ENCODE measurements around the gene CYB5R3.

Gene CYB5R3

DNA sequence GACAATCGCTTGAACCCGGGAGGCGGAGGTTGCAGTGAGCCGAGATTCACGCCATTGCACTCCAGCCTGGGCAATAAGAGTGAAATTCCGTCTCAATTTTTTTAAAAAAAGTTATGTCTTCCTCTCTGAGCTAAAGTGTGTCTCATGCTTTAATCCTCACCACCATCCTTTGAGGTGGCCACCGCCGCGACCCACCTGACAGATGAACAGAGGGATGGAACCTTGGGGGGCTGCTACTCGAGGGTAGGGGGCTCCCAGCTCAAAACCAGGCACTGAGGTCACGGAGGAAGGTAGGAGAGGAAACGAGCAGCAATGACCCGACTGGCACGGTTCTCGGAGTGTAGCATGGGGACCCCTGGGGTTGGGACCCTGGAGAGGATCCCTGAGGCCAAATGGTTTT is 23.8 kb downstream of the CYB5R3 start:
- H3K4me3 ChIP-seq (ENCODE audit: low read depth, low read length), result no peak overlapping the region
- TF ChIP-seq, protein P1, sequence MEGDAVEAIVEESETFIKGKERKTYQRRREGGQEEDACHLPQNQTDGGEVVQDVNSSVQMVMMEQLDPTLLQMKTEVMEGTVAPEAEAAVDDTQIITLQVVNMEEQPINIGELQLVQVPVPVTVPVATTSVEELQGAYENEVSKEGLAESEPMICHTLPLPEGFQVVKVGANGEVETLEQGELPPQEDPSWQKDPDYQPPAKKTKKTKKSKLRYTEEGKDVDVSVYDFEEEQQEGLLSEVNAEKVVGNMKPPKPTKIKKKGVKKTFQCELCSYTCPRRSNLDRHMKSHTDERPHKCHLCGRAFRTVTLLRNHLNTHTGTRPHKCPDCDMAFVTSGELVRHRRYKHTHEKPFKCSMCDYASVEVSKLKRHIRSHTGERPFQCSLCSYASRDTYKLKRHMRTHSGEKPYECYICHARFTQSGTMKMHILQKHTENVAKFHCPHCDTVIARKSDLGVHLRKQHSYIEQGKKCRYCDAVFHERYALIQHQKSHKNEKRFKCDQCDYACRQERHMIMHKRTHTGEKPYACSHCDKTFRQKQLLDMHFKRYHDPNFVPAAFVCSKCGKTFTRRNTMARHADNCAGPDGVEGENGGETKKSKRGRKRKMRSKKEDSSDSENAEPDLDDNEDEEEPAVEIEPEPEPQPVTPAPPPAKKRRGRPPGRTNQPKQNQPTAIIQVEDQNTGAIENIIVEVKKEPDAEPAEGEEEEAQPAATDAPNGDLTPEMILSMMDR (IDR thresholded peaks at IDR 0.05; ENCODE audit: borderline replicate concordance, insufficient read depth, low read depth, low read length), result no peak

DNA sequence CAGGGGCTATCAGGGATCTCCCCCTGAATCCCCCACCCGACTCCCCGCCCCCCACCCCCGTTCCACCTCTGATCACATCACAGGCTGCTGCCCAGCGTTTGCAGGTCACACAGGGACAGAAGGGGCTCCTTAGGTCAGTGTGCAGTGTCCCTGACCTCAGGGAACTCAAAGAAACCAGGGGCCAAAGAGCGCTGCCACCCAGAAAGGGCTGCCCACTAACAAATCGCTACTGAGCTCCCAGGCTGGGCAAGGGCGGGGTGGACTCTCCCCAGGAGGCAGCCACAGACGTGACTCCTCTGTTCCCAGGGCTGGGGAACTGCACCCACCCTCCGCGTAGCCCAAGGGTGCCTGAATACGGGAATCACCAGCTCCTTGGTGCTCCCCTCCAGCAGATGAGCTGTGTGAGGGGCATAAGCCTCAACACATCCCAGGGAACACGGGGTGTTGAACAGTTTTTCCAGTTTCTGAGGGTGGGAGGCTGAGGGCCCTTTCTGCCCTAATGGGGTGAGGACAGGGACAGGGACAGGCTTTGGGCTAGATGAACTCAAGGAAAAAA is 24.6 kb downstream of the CYB5R3 start:
- no peak overlapping the region for H3K4me3 ChIP-seq (ENCODE audit: low read depth, low read length)
- TF ChIP-seq, protein P1 (IDR thresholded peaks at IDR 0.05; ENCODE audit: borderline replicate concordance, insufficient read depth, low read depth, low read length), result no peak

DNA sequence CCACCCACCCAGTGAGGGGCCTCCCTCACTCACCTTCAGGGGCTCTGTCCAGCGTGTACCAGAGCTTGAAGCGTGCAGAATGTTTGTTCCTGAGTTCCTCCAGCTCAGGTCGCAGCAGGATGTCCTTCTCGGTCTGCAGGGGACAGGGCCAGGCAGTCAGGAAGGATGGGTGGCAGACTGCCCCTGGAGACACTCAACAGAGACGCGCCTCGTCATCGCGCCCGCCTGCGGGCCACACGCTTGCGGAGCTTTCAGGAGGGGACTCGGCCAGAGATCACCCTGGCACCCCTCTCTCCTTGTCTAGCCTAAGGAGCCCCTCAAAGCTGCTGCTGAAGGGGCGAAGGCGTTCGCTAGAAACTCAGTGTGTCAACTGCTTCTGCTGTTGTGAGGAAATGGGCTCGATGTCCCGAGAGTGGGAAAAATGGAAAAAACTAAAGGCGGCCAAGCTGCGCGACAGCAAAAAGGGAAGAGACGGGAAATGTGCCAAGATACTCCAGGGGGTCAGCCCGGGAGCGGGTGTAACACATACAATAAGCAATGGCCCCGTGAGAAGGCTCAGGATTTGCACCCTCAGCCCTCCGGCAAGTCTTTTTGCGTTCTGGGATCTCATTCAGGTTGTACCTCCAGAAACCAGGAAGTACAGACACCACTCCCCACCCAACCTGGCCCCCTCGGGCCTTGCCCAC is 25.3 kb downstream of the CYB5R3 start:
- TF ChIP-seq, protein P1 (IDR thresholded peaks at IDR 0.05; ENCODE audit: borderline replicate concordance, insufficient read depth, low read depth, low read length), result no peak
- H3K4me3 ChIP-seq (ENCODE audit: low read depth, low read length), result no peak overlapping the region

DNA sequence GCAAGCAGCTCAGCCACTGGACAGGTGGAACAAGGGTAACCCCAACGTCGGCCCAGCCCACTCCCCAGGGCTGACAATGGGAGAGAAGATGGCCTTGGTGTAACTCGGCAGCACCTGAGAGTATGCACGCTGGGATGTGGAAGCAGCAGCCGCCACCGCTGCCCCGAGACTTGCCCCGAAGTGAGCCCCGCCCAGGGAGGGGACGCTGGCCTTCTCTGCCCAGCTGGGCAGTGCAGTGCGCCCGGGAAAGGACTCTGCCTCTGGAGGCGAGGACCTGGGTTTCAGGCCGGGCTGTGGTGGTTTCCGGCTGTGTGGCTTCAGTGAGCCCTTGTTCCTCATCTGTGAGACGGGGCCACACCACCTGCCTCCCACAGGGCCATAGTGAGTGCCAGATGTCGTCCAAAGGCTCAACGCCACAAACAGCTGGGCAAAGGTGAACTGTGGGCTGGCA is 25.9 kb downstream of the CYB5R3 start:
- TF ChIP-seq, protein P1 (IDR thresholded peaks at IDR 0.05; ENCODE audit: borderline replicate concordance, insufficient read depth, low read depth, low read length), result no peak
- no peak overlapping the region for H3K4me3 ChIP-seq (ENCODE audit: low read depth, low read length)

DNA sequence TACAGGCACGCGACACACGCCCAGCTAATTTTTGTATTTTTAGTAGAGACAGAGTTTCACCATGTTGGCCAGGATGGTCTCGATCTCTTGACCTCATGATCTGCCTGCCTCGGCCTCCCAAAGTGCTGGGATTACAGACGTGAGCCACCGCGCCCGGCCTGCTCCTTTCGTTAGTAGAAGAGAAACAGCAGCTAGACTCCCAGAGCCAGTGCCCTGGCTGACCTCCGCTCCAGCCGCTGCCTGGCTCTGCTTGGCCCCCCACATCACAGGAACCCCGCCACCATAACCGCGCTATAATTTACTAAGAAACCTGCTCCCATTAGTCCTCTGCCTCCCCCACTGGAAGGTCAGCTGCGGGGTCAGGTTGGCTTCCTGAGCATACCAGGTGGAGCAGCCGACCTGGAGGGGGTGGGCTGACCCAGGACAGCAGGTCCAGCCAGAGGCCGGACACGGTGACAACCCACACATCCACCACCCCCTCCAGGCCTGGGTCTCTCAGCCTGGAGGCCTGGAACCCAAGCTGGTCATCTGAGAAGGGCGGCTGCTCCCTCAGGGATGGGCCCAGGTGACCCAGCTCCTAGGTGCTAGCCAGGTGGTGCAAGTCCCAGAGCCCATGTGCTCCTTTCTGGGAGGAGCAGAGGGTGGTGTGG is 27.0 kb downstream of the CYB5R3 start:
- TF ChIP-seq, protein P1 (IDR thresholded peaks at IDR 0.05; ENCODE audit: borderline replicate concordance, insufficient read depth, low read depth, low read length), result no peak
- no peak overlapping the region for H3K4me3 ChIP-seq (ENCODE audit: low read depth, low read length)

DNA sequence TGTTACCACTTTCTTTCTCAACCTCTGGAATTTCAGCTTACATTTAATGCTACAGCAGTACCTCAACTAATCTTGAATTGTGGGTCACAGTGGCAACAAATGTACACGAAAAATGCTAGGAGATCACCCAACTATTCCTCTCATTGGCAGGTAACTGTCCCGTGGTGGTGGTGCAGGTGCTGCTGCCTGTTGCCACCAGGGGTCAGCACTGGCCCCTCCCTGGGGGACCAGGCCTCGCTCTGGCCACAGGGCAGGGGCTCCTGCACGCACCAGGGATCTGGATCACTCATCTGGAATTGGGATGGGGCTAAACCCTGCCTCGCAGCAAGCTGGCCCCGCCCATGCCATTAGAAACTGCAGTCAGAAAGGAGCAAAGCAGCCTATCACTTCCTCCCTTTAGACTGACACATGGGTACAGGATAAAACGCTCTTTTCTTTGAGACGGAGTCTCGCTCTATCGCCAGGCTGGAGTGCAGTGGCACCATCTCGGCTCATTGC is 27.6 kb downstream of the CYB5R3 start:
- H3K4me3 ChIP-seq (ENCODE audit: low read depth, low read length), result no peak overlapping the region
- TF ChIP-seq, protein P1 (IDR thresholded peaks at IDR 0.05; ENCODE audit: borderline replicate concordance, insufficient read depth, low read depth, low read length), result peak; percentile 96

Data from GM12875 (cell line).